GM10266 (cell line): Measurements from ENCODE around the gene PNPO.

Experiments
- DNase-seq: peaks from one replicate; pipeline ENCODE4 v3.0.0; 2012; ENCODE audit errors: extremely low spot score
- TF ChIP-seq, protein P1 (sequence below): IDR thresholded peaks from 2 replicates; pipeline ENCODE4 v1.5.1; 2012; ENCODE audit warnings: mild to moderate bottlenecking, low read depth; ENCODE audit not compliant: control insufficient read depth, insufficient read depth; ENCODE audit errors: missing control alignments

PNPO gene

GRCh38 chr17:47973541-47973940 is 32.2 kb downstream of the PNPO start:
- no peak for DNase-seq
- TF ChIP-seq, protein P1, sequence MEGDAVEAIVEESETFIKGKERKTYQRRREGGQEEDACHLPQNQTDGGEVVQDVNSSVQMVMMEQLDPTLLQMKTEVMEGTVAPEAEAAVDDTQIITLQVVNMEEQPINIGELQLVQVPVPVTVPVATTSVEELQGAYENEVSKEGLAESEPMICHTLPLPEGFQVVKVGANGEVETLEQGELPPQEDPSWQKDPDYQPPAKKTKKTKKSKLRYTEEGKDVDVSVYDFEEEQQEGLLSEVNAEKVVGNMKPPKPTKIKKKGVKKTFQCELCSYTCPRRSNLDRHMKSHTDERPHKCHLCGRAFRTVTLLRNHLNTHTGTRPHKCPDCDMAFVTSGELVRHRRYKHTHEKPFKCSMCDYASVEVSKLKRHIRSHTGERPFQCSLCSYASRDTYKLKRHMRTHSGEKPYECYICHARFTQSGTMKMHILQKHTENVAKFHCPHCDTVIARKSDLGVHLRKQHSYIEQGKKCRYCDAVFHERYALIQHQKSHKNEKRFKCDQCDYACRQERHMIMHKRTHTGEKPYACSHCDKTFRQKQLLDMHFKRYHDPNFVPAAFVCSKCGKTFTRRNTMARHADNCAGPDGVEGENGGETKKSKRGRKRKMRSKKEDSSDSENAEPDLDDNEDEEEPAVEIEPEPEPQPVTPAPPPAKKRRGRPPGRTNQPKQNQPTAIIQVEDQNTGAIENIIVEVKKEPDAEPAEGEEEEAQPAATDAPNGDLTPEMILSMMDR, result no peak

DNA sequence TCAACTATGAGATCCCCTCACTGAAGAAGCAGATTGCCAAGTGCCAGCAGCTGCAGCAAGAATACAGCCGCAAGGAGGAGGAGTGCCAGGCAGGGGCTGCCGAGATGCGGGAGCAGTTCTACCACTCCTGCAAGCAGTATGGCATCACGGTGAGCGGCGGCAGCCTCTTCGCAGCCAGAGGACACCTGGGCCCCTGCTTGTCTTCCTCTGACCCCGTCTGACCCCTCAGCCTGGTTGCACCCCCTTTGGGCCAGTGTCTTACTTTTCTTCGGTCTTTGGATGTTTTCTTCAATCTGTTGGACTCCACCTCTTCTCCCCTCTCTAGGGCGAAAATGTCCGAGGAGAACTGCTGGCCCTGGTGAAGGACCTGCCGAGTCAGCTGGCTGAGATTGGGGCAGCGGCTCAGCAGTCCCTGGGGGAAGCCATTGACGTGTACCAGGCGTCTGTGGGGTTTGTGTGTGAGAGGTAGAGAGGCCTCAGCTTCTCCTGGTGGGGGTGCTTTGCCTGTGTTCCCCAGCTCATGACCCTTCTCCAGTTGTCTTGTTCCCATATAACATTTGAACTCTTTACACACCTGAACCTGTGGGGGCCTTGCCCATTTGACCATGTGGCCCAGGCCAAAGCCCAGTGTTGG is 33.9 kb downstream of the PNPO start:
- no peak for DNase-seq
- TF ChIP-seq, protein P1, result no peak

DNA sequence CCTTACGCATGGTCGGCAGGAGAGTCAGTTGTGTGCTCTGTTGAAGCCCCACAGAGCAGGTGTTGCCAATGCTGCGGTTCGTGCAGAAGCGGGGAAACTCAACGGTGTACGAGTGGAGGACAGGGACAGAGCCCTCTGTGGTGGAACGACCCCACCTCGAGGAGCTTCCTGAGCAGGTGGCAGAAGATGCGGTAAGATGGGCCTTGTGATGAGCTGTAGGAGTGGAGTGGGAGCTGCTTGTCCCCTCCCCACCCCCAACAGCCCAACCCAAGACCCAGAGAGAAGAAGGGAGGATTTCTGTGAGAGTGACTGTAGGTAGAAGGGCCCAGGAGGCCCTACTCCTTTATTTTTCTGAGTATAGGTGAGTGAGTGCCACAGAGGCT is 34.4 kb downstream of the PNPO start:
- TF ChIP-seq, protein P1, result no peak
- DNase-seq, result no peak

- DNase-seq, result peak; percentile 77
- TF ChIP-seq, protein P1, result peak; percentile 77
These were observed 37.0 kb downstream of the PNPO start for GRCh38 chr17:47978324-47978723.

- DNase-seq, result no peak
- TF ChIP-seq, protein P1, result no peak
These were observed 39.2 kb downstream of the PNPO start for GRCh38 chr17:47980541-47980940.

GRCh38 chr17:47981462-47981861 is 40.1 kb downstream of the PNPO start:
- no peak for DNase-seq
- TF ChIP-seq, protein P1, result no peak

GRCh38 chr17:47982091-47982617 is 40.8 kb downstream of the PNPO start:
- TF ChIP-seq, protein P1, result no peak
- no peak for DNase-seq
